HG03342 (cell line): ENCODE measurements around the gene ATP2B1.
A peak's percentile ranks its signal among the peaks of the same experiment; 100 is the strongest.

Experiments
- ATAC-seq: cut with Tn5 transposase; IDR thresholded peaks from one replicate; pipeline ENCODE4 v1.9.1; 2021; ENCODE audit warnings: mild to moderate bottlenecking, moderate library complexity; ENCODE audit not compliant: unreplicated experiment

Gene ATP2B1

DNA sequence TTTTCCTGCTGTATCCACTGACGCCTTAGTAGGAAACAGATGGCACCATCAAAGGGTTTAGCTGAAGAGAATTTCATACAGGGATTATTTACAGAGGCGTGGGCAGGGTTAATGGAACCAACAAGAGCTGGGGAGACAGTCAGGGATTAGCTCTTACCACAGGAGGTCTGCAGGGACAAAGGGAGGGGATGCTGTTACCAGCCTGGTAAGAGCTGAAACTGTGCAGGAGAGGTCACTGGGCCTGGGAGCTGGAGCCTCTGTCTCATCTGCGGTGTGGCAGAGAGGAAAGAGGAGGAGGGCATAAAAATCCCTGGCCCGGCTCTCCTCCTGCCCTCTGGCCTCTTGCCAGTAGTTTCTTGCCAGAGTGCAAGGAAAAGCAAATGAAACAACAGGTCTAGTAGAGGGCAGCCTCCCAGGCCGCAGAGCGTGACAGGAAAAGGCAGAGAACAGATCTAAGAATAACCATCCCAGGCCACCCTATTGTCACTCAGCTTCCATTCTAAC is 163.9 kb downstream of the ATP2B1 start:
- no peak for ATAC-seq

- no peak for ATAC-seq
Measured at GRCh38 chr12:89544022-89544421, 164.6 kb downstream of the ATP2B1 start.

GRCh38 chr12:89542912-89543592 is 165.6 kb downstream of the ATP2B1 start:
- peak; percentile 79 for ATAC-seq

GRCh38 chr12:89542236-89542635 is 166.4 kb downstream of the ATP2B1 start:
- no peak for ATAC-seq

GRCh38 chr12:89540586-89540985 is 168.1 kb downstream of the ATP2B1 start:
- ATAC-seq: no peak

DNA sequence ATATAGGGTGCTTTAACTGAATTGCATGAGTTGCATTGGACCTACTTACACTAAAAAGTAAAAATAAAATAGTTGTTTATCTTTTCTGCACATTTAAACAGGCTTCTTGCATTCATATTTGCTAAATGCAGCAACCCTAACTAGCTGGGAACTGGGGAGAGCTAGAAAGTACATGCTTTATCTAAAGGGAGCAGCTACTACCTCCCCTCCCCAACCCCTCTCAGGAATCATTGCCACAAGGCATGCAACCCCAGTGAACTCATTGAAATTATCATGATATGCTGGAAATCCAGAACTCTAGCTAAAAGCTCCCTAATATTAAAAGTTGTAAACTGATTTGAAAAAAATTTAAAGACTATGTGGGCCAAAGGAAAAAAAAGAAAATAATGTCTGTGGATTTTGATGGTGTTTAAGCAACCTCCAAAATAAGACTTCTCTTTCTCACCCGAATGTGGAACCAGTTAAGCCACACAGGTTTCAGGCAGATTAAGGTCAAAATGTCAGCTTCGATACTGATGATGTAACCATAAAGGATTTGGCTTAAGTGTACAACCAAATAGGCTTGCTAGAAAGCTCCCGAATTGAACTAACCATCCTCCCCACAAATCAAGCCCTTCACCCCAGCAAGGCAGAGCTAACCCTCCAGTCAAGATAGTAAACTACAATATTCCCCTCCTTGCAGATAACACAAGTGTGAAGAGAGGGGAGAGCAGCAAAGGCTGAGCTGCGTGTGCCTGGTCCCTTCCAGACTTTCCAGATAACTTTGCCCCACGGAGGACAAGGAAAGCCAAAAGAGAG is 169.0 kb downstream of the ATP2B1 start:
- ATAC-seq: no peak

DNA sequence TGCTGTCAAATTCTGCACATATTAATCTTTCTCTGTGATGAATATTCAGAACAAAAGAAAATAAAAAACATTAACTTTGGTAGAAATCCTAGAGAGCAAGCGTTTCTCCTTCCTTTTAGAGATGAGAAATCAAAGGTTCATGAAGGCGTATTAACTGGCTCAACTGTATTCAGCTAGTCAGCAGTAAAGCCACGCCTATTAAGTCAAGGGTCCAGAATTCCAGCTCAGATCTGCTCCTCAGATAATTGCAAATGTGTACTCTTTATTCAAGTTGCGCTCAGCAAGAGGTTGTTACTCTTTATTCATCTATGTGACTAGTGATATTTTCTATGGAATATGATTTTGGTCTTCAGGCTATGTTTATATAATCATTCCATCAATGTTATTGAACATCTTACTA is 169.7 kb downstream of the ATP2B1 start:
- no peak for ATAC-seq
